ENCODE results near the gene MDH1.

Gene MDH1

GRCh38 chr2:63632382-63632781 lies 43.6 kb downstream of the MDH1 start (continued):
- TF ChIP-seq ZBTB7A (tag by site-specific recombination; IDR thresholded peaks at IDR 0.05; ENCODE audit: low read depth): no peak

- H3K27ac ChIP-seq (ENCODE audit: extremely low read depth, low read depth, low read length): no peak overlapping the region
- no peaks in the 10 kb centered on the region for H3K36me3 ChIP-seq (ENCODE audit: control insufficient read depth in 2 of 2, insufficient read depth in 1 of 2, low read length in 2 of 2)
- CTCF ChIA-PET: no interaction called here
Observed at GRCh38 chr2:63639344-63639743, 50.6 kb downstream of the MDH1 start.

More at GRCh38 chr2:63639344-63639743, 50.6 kb downstream of the MDH1 start:
- Histone ChIP-seq H3K4me3 (ENCODE audit: low read depth, low read length) (no peak overlapping the region), H3K4me1 (ENCODE audit: control insufficient read depth, insufficient read depth, low read length) (no peaks in the 10 kb centered on the region), H3K9me3 (ENCODE audit: control insufficient read depth, insufficient read depth, low read depth, low read length) (no peaks in the 10 kb centered on the region)
- no peak for TF ChIP-seq ZNF549 (tag by site-specific recombination; IDR thresholded peaks at IDR 0.05)
- TF ChIP-seq ZFHX2 (tag by site-specific recombination; conservative IDR thresholded peaks at IDR 0.05): no peak
- TF ChIP-seq ZNF548 (tag by site-specific recombination; IDR thresholded peaks at IDR 0.05): no peak
- TF ChIP-seq ZBTB10 (tag by site-specific recombination; IDR thresholded peaks at IDR 0.05): no peak
- no peak for TF ChIP-seq ZNF280C (tag by site-specific recombination; IDR thresholded peaks at IDR 0.05)
- no peak for TF ChIP-seq ZNF654 (tag by site-specific recombination; IDR thresholded peaks at IDR 0.05; ENCODE audit: low read depth)
- no peak for TF ChIP-seq ZNF600 (tag by site-specific recombination; IDR thresholded peaks at IDR 0.05)
- TF ChIP-seq ZBTB7A (tag by site-specific recombination; IDR thresholded peaks at IDR 0.05; ENCODE audit: low read depth): no peak
- no peak for TF ChIP-seq ZNF274 (IDR thresholded peaks at IDR 0.05; ENCODE audit: low read length)
- TF ChIP-seq ZNF274 (tag by site-specific recombination; IDR thresholded peaks at IDR 0.05; ENCODE audit: borderline replicate concordance): no peak
- TF ChIP-seq ZNF391 (tag by site-specific recombination; IDR thresholded peaks at IDR 0.05; ENCODE audit: borderline replicate concordance, low read depth): no peak
- TF ChIP-seq, protein P1, sequence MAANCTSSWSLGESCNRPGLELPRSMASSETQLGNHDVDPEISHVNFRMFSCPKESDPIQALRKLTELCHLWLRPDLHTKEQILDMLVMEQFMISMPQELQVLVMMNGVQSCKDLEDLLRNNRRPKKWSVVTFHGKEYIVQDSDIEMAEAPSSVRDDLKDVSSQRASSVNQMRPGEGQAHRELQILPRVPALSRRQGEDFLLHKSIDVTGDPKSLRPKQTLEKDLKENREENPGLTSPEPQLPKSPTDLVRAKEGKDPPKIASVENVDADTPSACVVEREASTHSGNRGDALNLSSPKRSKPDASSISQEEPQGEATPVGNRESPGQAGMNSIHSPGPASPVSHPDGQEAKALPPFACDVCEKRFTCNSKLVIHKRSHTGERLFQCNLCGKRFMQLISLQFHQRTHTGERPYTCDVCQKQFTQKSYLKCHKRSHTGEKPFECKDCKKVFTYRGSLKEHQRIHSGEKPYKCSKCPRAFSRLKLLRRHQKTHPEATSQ (tag by site-specific recombination; IDR thresholded peaks at IDR 0.05): no peak
- no peak for TF ChIP-seq AEBP2 (tag by site-specific recombination; IDR thresholded peaks at IDR 0.05; ENCODE audit: borderline replicate concordance)
- TF ChIP-seq ZNF19 (tag by site-specific recombination; IDR thresholded peaks at IDR 0.05; ENCODE audit: low read depth): no peak
- TF ChIP-seq YY1 (tag by site-specific recombination; IDR thresholded peaks at IDR 0.05): no peak
- no peak for TF ChIP-seq ZNF777 (tag by site-specific recombination; IDR thresholded peaks at IDR 0.05; ENCODE audit: borderline replicate concordance)
- no peak for TF ChIP-seq ZNF174 (tag by site-specific recombination; IDR thresholded peaks at IDR 0.05)
- TF ChIP-seq ZFP37 (tag by site-specific recombination; IDR thresholded peaks at IDR 0.05): no peak
- TF ChIP-seq ZNF473 (tag by site-specific recombination; IDR thresholded peaks at IDR 0.05): no peak
- POLR2A ChIA-PET: no interaction called here

Data from HEK293 (cell line).